ENCODE results near the gene IL1R2.

The IL1R2 gene

GRCh38 chr2:102034683-102035548 is 43.2 kb downstream of the IL1R2 start:
- Histone ChIP-seq H3K36me3 (replicated peaks in 1 of 2; ENCODE audit: control insufficient read depth in 2 of 2, insufficient read depth in 2 of 2, low read length in 2 of 2) (no peaks in the 10 kb centered on the region), H4K8ac (ENCODE audit: low read depth, low read length) (no peak overlapping the region), H2BK120ac (ENCODE audit: low read depth, low read length) (no peak overlapping the region), H3K4me2 (ENCODE audit: insufficient read depth, low read length, poor library complexity, severe bottlenecking) (no peak overlapping the region), H3K79me1 (ENCODE audit: low read depth, low read length) (no peaks in the 10 kb centered on the region), H2BK5ac (ENCODE audit: low read length) (no peak overlapping the region), H2BK12ac (ENCODE audit: low read length) (no peak overlapping the region), H3K9me3 (replicated peaks in 1 of 2; ENCODE audit: control insufficient read depth in 2 of 2, insufficient read depth in 1 of 2, low read depth in 1 of 2, low read length in 2 of 2) (no peaks in the 10 kb centered on the region), H3K23ac (ENCODE audit: low read depth, low read length, poor library complexity) (no peak overlapping the region), H3K9ac (ENCODE audit: low read depth, low read length, poor library complexity) (no peak overlapping the region), H3K4me3 (ENCODE audit: low read length in 2 of 2) (no peak overlapping the region), H3K14ac (ENCODE audit: low read length) (no peak overlapping the region), H3K27ac (replicated peaks; ENCODE audit: low read length) (no peak overlapping the region), H2BK15ac (ENCODE audit: low read length) (no peak overlapping the region), H3K18ac (ENCODE audit: low read length) (no peak overlapping the region), H3K27me3 (ENCODE audit: control insufficient read depth in 3 of 3, insufficient read depth in 3 of 3, low read depth in 1 of 3, low read length in 3 of 3) (no peaks in the 10 kb centered on the region), H2AK5ac (ENCODE audit: low read depth, low read length) (no peak overlapping the region), H2AFZ (ENCODE audit: low read length) (no peak overlapping the region), H3K4me1 (ENCODE audit: control insufficient read depth in 2 of 2, insufficient read depth in 1 of 2, low read depth in 1 of 2, low read length in 2 of 2) (no peaks in the 10 kb centered on the region), H4K91ac (ENCODE audit: low read depth, low read length, poor library complexity) (no peak overlapping the region), H3K4ac (ENCODE audit: low read length) (no peak overlapping the region)
- no peak for DNase-seq (ENCODE audit: low spot score)
- WGBS, 2 donors (ENCODE audit: extremely low coverage in 2 of 2, insufficient read length in 2 of 2, insufficient replicate concordance in 1 of 2) = no CpG with 5 or more reads among the region's 14 CpGs

DNA sequence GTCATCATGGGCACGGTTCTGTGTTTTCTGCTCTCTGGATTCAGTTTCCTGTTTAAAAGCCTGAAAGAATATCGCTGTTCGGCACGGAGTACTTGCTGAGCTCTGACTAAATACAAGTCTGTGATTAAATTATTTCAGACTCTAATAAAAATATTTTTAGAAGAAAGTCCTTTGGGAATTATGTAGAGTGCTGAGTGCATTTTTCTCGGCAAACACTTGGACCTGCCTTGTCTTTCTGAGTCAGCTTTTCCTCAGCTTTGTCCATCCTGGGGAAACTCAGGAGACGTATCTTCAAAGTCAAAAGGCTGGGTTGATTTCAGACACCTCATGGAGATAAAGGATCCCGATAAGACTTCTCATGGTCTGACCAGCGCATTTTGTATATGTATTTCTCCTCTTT is 45.9 kb downstream of the IL1R2 start:
- Histone ChIP-seq H3K36me3 (replicated peaks in 1 of 2; ENCODE audit: control insufficient read depth in 2 of 2, insufficient read depth in 2 of 2, low read length in 2 of 2) (no peaks in the 10 kb centered on the region), H3K4me2 (ENCODE audit: insufficient read depth, low read length, poor library complexity, severe bottlenecking) (no peak overlapping the region), H3K4me1 (ENCODE audit: control insufficient read depth in 2 of 2, insufficient read depth in 1 of 2, low read depth in 1 of 2, low read length in 2 of 2) (no peaks in the 10 kb centered on the region), H3K4me3 (ENCODE audit: low read length in 2 of 2) (no peak overlapping the region), H4K91ac (ENCODE audit: low read depth, low read length, poor library complexity) (no peak overlapping the region), H3K9ac (ENCODE audit: low read depth, low read length, poor library complexity) (no peak overlapping the region), H2BK120ac (ENCODE audit: low read depth, low read length) (no peak overlapping the region), H2AFZ (ENCODE audit: low read length) (no peak overlapping the region), H2AK5ac (ENCODE audit: low read depth, low read length) (no peak overlapping the region), H3K14ac (ENCODE audit: low read length) (no peak overlapping the region), H2BK5ac (ENCODE audit: low read length) (no peak overlapping the region), H2BK15ac (ENCODE audit: low read length) (no peak overlapping the region), H3K23ac (ENCODE audit: low read depth, low read length, poor library complexity) (no peak overlapping the region), H3K18ac (ENCODE audit: low read length) (no peak overlapping the region), H3K27ac (replicated peaks; ENCODE audit: low read length) (no peak overlapping the region), H2BK12ac (ENCODE audit: low read length) (no peak overlapping the region), H3K27me3 (ENCODE audit: control insufficient read depth in 3 of 3, insufficient read depth in 3 of 3, low read depth in 1 of 3, low read length in 3 of 3) (no peaks in the 10 kb centered on the region), H3K4ac (ENCODE audit: low read length) (no peak overlapping the region), H3K79me1 (ENCODE audit: low read depth, low read length) (no peaks in the 10 kb centered on the region), H3K9me3 (replicated peaks in 1 of 2; ENCODE audit: control insufficient read depth in 2 of 2, insufficient read depth in 1 of 2, low read depth in 1 of 2, low read length in 2 of 2) (no peaks in the 10 kb centered on the region), H4K8ac (ENCODE audit: low read depth, low read length) (no peak overlapping the region)
- DNase-seq (ENCODE audit: low spot score) = no peak
- no CpG with 5 or more reads among the region's 8 CpGs for WGBS, 2 donors (ENCODE audit: extremely low coverage in 2 of 2, insufficient read length in 2 of 2, insufficient replicate concordance in 1 of 2)

- Histone ChIP-seq H3K4me3 (ENCODE audit: low read length in 2 of 2) (no peak overlapping the region), H4K8ac (ENCODE audit: low read depth, low read length) (no peak overlapping the region), H2BK15ac (ENCODE audit: low read length) (no peak overlapping the region), H3K9me3 (replicated peaks in 1 of 2; ENCODE audit: control insufficient read depth in 2 of 2, insufficient read depth in 1 of 2, low read depth in 1 of 2, low read length in 2 of 2) (no peaks in the 10 kb centered on the region), H3K9ac (ENCODE audit: low read depth, low read length, poor library complexity) (no peak overlapping the region), H3K79me1 (ENCODE audit: low read depth, low read length) (no peaks in the 10 kb centered on the region), H3K4ac (ENCODE audit: low read length) (no peak overlapping the region), H2BK12ac (ENCODE audit: low read length) (no peak overlapping the region), H3K36me3 (replicated peaks in 1 of 2; ENCODE audit: control insufficient read depth in 2 of 2, insufficient read depth in 2 of 2, low read length in 2 of 2) (no peaks in the 10 kb centered on the region), H3K4me1 (ENCODE audit: control insufficient read depth in 2 of 2, insufficient read depth in 1 of 2, low read depth in 1 of 2, low read length in 2 of 2) (no peaks in the 10 kb centered on the region), H2BK120ac (ENCODE audit: low read depth, low read length) (no peak overlapping the region), H4K91ac (ENCODE audit: low read depth, low read length, poor library complexity) (no peak overlapping the region), H3K27ac (replicated peaks; ENCODE audit: low read length) (no peak overlapping the region), H3K18ac (ENCODE audit: low read length) (no peak overlapping the region), H2AFZ (ENCODE audit: low read length) (no peak overlapping the region), H3K14ac (ENCODE audit: low read length) (no peak overlapping the region), H3K23ac (ENCODE audit: low read depth, low read length, poor library complexity) (no peak overlapping the region), H3K4me2 (ENCODE audit: insufficient read depth, low read length, poor library complexity, severe bottlenecking) (no peak overlapping the region), H3K27me3 (ENCODE audit: control insufficient read depth in 3 of 3, insufficient read depth in 3 of 3, low read depth in 1 of 3, low read length in 3 of 3) (no peaks in the 10 kb centered on the region), H2AK5ac (ENCODE audit: low read depth, low read length) (no peak overlapping the region), H2BK5ac (ENCODE audit: low read length) (no peak overlapping the region)
- no CpG with 5 or more reads among the region's 3 CpGs for WGBS, 2 donors (ENCODE audit: extremely low coverage in 2 of 2, insufficient read length in 2 of 2, insufficient replicate concordance in 1 of 2)
- no peak for DNase-seq (ENCODE audit: low spot score)
Measured at GRCh38 chr2:102040229-102040628, 48.5 kb downstream of the IL1R2 start.

DNA sequence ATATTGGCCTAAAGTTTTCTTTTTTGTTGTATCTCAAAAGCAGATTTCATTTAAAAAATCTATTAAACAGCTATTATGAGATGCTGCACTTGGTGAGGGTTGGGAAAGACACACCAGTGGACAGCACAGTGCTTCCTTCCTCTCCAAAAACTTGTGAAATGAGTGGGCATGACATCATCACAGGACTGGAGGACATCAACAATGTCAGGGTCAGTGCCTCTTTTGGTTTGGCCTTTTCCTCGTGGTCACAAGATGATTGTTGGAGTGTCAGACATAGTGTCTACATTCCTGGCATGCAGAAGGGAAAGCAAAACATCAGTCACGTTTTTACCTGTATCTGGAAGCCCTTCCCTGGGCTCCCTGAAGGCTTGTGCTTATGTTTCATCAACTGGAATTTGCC is 49.6 kb downstream of the IL1R2 start:
- H3K4me3 ChIP-seq (ENCODE audit: low read length in 2 of 2) = no peak overlapping the region
- no peak overlapping the region for H4K91ac ChIP-seq (ENCODE audit: low read depth, low read length, poor library complexity)
- no peak overlapping the region for H3K23ac ChIP-seq (ENCODE audit: low read depth, low read length, poor library complexity)
- H3K4me2 ChIP-seq (ENCODE audit: insufficient read depth, low read length, poor library complexity, severe bottlenecking) = no peak overlapping the region
- no peaks in the 10 kb centered on the region for H3K4me1 ChIP-seq (ENCODE audit: control insufficient read depth in 2 of 2, insufficient read depth in 1 of 2, low read depth in 1 of 2, low read length in 2 of 2)
- no peak overlapping the region for H3K18ac ChIP-seq (ENCODE audit: low read length)
- no peaks in the 10 kb centered on the region for H3K36me3 ChIP-seq (replicated peaks in 1 of 2; ENCODE audit: control insufficient read depth in 2 of 2, insufficient read depth in 2 of 2, low read length in 2 of 2)
- no peaks in the 10 kb centered on the region for H3K27me3 ChIP-seq (ENCODE audit: control insufficient read depth in 3 of 3, insufficient read depth in 3 of 3, low read depth in 1 of 3, low read length in 3 of 3)
- no peak overlapping the region for H3K4ac ChIP-seq (ENCODE audit: low read length)
- H3K9ac ChIP-seq (ENCODE audit: low read depth, low read length, poor library complexity) = no peak overlapping the region
- H2BK120ac ChIP-seq (ENCODE audit: low read depth, low read length) = no peak overlapping the region
- no peak overlapping the region for H2AFZ ChIP-seq (ENCODE audit: low read length)
- no peaks in the 10 kb centered on the region for H3K79me1 ChIP-seq (ENCODE audit: low read depth, low read length)
- WGBS, 2 donors (ENCODE audit: extremely low coverage in 2 of 2, insufficient read length in 2 of 2, insufficient replicate concordance in 1 of 2) = no CpG with 5 or more reads among the region's 2 CpGs
- DNase-seq (ENCODE audit: low spot score) = no peak
- no peak overlapping the region for H2BK15ac ChIP-seq (ENCODE audit: low read length)
- no peak overlapping the region for H2BK12ac ChIP-seq (ENCODE audit: low read length)
- H3K9me3 ChIP-seq (replicated peaks in 1 of 2; ENCODE audit: control insufficient read depth in 2 of 2, insufficient read depth in 1 of 2, low read depth in 1 of 2, low read length in 2 of 2) = no peaks in the 10 kb centered on the region
- no peak overlapping the region for H2AK5ac ChIP-seq (ENCODE audit: low read depth, low read length)
- H3K14ac ChIP-seq (ENCODE audit: low read length) = no peak overlapping the region
- H4K8ac ChIP-seq (ENCODE audit: low read depth, low read length) = no peak overlapping the region
- H3K27ac ChIP-seq (replicated peaks; ENCODE audit: low read length) = no peak overlapping the region
- no peak overlapping the region for H2BK5ac ChIP-seq (ENCODE audit: low read length)
